HG03565 (cell line): ENCODE results near the gene FAM13A.

Source experiments
- ATAC-seq: cut with Tn5 transposase; IDR thresholded peaks from one replicate; pipeline ENCODE4 v1.9.1; 2021; ENCODE audit warnings: mild to moderate bottlenecking, moderate library complexity; ENCODE audit not compliant: unreplicated experiment

The FAM13A gene

DNA sequence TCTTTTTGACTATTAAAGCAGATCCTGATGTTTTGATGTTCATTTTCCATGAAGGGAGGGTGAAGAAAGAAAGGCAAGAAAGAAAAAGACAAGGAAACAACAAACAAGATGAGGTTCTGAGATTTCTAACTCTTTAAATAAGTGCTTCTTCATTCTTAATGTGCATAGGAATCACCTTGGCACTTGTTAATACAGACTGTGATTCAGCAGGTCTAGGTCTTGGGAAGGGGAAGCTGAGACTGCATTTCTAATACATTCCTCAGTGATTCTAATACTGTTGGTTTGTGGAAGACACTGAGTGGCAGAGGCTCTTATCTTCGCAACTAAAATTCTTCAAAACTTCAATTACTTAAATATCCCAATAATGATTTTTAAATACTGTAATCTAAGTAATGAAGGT, 264.2 kb downstream of the FAM13A start:
- no peak for ATAC-seq

- peak; percentile 74 for ATAC-seq
Measured at GRCh38 chr4:88792268-88792781, 264.7 kb downstream of the FAM13A start.

DNA sequence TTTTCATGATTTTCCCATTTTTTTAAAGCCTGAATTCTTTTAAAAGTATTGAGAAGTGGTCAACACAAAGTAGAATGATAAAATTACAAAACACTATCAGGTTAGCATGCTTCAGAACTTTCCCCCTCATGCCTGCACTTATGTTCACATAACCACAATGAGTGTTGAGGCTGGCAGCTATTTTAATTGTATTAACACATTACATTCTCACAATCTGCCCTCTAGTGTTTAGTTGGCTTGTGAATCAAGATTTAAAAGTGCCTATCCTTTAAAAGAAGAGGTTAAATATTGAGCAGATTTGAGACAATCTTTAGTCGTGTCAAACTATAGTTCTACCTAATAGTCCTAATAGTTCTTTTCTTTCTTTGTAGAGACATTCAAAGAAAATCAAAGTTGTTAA, 265.7 kb downstream of the FAM13A start:
- ATAC-seq: no peak

- ATAC-seq: no peak
Measured at GRCh38 chr4:88788895-88789294, 268.1 kb downstream of the FAM13A start.

DNA sequence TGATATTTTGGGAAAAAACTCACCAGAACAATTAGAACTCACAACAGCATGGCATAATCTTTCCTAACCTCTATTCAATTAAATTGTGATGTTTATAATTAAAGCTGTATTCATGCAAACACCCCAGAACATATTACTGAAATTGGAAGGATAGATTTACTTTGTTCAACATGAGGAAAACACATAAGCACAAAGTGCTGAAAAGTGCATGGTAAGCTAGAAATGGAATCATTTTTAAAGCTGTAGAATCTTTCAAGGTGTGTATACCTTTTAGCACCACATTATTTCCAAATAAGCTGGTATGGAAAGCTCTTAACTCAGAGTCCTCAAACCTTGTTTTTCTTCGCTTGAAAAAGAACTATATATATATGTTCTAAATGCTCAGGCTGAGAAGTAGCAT, 268.6 kb downstream of the FAM13A start:
- ATAC-seq: no peak

DNA sequence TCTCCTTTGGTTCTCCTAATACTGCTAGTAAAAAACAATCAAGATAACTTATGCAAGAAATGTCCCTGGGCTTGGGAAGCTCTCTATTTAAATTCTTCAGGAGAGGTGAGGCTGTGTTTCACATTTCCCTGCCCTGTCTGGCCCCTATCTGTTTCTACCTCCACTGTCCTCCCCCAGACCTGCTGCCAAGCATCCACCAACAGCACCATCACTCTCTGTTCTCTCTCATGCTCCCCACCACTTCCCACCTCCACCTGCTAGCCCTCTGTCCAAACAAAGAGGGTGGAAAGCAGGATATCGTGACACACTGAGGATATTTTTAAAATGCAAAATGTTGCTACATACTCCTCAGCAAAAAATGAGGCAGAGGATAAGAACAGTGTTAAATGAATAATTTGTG, 271.0 kb downstream of the FAM13A start:
- no peak for ATAC-seq

DNA sequence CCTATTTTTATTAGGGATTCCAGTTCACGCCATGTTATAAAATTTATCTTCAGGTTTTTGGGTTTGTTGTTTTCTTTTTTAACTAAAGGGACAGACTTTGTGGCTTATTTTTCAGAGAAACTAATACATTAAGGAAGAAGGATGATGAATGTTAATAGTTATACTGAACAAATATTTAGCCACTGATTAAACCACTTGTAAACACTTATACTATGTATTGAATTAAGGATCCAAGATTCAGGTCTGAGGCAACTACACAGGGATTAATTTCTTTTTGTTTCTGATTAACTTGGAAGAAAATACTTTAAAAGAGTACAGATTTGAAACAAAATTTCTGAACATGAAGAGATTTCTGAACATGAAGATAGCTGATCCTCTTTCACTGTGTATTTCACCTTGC, 276.6 kb downstream of the FAM13A start:
- ATAC-seq: no peak

- no peak for ATAC-seq
Measured at GRCh38 chr4:88779431-88779830, 277.6 kb downstream of the FAM13A start.

- no peak for ATAC-seq
Measured at GRCh38 chr4:88775529-88775928, 281.5 kb downstream of the FAM13A start.

GRCh38 chr4:88775026-88775425, 282.0 kb downstream of the FAM13A start:
- ATAC-seq: no peak

- no peak for ATAC-seq
Measured at GRCh38 chr4:88771883-88772450, 285.0 kb downstream of the FAM13A start.

DNA sequence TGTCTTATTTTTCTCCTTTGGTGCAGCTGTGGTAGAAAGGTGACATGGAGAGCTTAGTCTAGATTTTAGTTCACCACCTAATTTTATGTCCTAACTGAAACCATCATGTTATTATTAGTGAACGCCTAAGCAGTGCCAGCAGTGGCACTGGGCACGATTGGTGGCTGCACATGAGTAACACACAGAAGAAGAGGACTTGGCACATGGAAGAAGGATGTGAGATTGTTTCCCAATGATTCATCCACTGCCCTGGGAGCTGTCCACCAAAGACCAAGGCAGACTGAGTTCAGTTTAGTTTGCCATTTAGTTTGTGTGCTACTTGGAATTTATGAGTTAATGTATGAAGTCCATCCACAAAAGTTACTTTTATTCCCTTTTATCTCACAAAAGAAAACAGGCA, 291.3 kb downstream of the FAM13A start:
- no peak for ATAC-seq

GRCh38 chr4:88763075-88763474, 293.9 kb downstream of the FAM13A start:
- no peak for ATAC-seq

- no peak for ATAC-seq
Measured at GRCh38 chr4:88761861-88762523, 295.0 kb downstream of the FAM13A start.

DNA sequence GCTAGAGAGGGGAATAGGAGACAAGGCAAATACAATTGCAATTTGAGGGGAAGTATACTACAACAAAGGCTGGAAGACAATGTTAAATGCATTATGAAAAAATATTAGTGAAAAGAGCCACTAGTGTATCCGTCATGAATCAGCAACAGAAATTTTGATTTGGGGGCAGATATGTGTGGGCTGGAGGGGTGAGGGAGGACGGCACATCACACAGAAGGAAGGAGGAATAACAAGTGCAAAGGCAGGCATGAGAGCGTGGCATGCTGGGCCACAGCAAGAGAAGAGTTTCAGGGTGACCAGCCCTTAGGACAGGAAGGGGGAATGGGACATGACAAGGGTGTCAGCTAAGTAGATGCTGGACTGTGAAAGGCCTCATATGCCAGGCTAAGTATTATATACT, 295.6 kb downstream of the FAM13A start:
- ATAC-seq: no peak

DNA sequence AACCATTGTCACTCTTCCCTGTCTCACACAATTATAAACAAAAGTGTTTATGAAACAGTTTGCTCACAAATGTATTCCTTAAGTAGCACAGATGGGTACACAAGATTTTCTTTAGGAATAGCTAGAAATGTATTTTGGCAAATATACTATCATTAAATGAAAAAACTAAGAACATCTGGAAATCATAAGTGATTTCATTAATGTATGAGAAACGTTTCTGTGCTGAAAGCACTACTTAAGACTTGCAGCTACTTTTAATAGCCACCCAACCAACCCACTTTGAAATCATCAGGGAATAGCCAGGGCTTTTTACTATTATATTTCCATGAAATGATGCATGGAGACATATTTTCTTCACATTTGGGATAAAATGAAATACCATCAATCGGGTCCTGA, 297.1 kb downstream of the FAM13A start:
- ATAC-seq: no peak

DNA sequence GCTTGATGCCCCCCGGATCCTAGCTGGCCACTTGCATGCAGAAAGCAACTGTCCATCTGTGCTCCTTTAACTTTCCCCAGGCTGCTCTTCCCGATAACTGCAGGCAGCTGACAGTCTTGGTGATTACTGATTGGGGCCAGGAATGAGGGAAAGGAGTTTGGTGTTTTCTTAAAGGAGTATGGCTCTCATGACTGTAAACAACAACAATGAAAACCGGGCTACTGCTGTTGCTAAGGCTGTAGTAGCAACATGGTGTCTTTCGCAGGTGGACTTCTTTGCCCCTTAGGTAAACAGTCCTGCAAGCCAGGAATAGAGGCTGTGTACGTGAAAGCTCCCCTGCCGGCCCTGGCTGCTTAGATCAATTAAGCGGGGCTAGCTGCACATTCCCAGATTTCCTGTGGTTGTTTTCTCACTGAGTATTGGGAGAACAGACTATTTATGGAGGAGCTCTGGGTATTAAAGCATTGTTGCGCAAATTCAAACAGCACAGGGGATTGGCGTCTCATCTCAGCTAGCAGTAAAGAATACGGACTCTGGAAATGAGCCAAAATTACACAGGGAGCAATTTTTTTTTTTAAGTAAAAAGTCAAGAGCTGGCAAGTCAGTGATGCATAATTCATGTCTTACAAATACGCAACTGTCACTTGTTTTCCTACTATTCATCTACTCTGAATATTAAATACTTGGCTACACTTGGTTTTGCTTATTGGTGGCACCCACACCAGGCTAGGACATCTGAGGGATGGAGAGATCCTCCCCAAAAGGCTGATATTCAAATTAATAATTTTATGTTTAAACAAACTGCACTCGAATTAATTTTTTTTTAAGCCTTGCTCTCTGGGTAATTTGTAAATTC, 297.7 kb downstream of the FAM13A start:
- no peak for ATAC-seq

DNA sequence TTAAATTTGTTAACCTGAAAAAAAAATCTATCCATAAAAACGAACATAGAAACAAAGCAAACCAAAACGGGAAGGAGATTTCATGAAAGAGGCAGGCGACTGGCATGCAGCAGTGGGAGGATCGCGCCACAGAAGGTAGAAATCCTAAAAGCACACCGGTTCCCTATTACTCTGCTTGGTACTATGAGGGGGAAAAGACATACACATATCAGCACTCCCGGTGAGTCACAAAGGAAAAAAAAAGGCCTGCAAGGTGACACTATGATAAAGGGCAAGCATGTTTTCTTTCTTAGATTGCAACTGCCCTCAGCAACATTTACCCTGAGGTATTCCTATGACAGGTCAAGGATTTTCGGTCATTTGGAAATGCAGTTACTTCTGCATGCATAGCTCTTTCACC, 298.7 kb downstream of the FAM13A start:
- ATAC-seq: no peak

DNA sequence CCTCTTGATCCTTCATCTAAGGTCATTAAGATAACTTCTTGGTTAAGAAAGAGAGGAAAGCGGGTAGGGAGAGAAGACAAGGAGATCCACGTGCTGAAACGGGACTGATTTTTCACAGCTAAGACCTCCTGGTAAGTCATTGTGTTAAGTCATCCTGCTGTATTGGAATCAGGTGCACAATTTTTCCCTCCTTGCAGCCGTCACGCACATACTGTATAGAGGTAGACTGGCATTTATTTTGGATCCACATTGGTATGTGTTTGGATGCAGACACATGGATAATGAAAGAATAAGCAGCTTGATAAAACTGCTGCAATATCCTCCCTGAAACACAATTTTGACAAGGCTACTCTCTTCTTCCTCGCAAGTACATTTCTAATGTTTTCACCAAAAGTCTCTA, 299.2 kb downstream of the FAM13A start:
- no peak for ATAC-seq

DNA sequence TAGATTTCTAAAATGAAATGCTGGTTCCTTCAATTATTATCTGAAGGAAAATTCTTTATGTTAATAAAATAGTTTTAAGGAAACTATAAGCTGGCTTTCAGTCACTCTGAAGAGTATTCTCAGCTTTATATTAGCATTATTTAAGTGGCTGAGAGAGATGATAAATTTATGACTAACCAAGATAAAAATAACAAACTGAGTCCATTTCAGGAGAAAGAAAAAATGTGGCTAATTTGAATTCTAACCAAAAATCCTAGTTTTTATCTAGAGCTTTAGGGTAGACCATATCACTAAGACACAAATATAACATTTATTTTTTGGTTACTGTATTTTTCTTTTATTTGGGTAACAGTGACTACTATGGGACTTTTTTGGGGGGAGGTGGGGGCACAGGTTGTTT, 299.9 kb downstream of the FAM13A start:
- ATAC-seq: no peak

DNA sequence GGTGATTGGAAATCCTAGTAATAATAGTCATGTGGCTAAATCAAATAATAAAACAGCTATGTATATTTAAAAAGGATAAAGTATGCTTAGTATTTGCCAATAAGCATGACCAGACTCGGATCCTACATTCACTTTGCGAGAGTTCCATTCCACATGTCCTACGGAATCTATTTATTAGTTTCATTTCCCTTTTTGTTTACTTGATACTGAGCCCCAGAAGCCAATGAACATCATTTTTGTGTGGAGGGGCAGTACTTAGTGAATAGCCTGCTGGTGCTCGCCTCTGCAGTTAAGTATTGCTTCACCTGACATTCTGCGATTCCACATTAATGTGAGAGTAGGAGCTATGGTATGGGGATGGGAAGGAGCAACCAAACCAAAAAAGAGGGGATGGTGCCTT, 300.8 kb downstream of the FAM13A start:
- no peak for ATAC-seq

DNA sequence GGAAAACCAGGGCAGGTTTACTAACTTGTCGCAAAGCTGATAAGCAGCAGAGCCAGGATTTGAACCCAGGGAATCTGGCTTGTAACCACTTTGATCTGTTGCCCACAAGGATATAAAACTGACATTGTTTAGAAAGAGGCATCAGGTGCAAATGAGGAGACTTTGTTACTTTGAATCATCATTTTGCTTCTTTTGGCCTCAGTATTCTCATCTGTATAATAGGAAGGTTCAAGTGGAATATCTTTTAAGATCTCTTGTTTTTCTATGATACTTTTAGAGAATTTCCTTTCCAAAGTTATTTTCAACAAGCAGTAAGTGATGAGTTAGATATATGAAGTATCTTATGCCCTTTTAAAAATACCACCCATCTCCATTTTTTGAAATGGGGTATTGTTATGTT, 301.5 kb downstream of the FAM13A start:
- no peak for ATAC-seq
